Activated CD4-positive, alpha-beta T cell treated with anti-CD3 and anti-CD28 coated beads for 36 hours (primary cell): ENCODE measurements around the gene CLEC4G. TPM values are rescaled to one million over a fixed set of nuclear protein-coding genes. Genes with fewer than 3 reads are reported as not detected.
A peak's percentile ranks its signal among the peaks of the same experiment; 100 is the strongest.

ENCODE experiments used
- ATAC-seq: fragments of 200-7000 bp; cut with Tn5 transposase; one replicate; pipeline ENCODE4 v1.10.0; 2021; ENCODE audit warnings: mild to moderate bottlenecking, moderate library complexity
- CTCF ChIA-PET: fragments of 350-600 bp; sonication (Branson Sonifier 250); formaldehyde crosslinking; loops from one replicate; lab custom pipeline; 2021; ENCODE audit warnings: antibody characterized with exemption; lab: Charles Lee
- POLR2A ChIA-PET: fragments of 350-600 bp; sonication (Branson Sonifier 250); formaldehyde crosslinking; loops from one replicate; lab custom pipeline; 2021; ENCODE audit warnings: antibody characterized with exemption, inconsistent platforms; lab: Charles Lee
- DNase-seq: peaks from one replicate; pipeline ENCODE4 v3.0.0-alpha.2; 2020
- H3K27ac Mint-ChIP-seq: one replicate; pipeline ENCODE4 v1.8.0; 2021; ENCODE audit warnings: mixed read lengths
- H3K27me3 Mint-ChIP-seq: one replicate; pipeline ENCODE4 v1.8.0; 2021; ENCODE audit warnings: mixed read lengths
- H3K36me3 Mint-ChIP-seq: one replicate; pipeline ENCODE4 v1.8.0; 2021; ENCODE audit warnings: low read depth, mixed read lengths
- H3K4me1 Mint-ChIP-seq: one replicate; pipeline ENCODE4 v1.8.0; 2021; ENCODE audit warnings: mixed read lengths
- H3K4me3 Mint-ChIP-seq: one replicate; pipeline ENCODE4 v1.8.0; 2021; ENCODE audit warnings: mild to moderate bottlenecking, moderate library complexity, mixed read lengths
- H3K9me3 Mint-ChIP-seq: one replicate; pipeline ENCODE4 v1.8.0; 2021; ENCODE audit warnings: low read depth, mixed read lengths
- intact Hi-C, 2 experiments: fragments of 100-400 bp; cut with DNase I in 1 of 2; cut with micrococcal nuclease in 1 of 2; formaldehyde crosslinking; loops; one replicate each; pipeline versions ENCODE4 v1.14.2 to v1.15.1; 2022 to 2024; cut with DNase I, micrococcal nuclease
- total RNA-seq, 2 experiments: library from RNA; stranded (reverse); gene quantifications; one replicate each; pipeline ENCODE4 v1.2.3, GENCODE V29; 2021

CLEC4G gene, protein sequence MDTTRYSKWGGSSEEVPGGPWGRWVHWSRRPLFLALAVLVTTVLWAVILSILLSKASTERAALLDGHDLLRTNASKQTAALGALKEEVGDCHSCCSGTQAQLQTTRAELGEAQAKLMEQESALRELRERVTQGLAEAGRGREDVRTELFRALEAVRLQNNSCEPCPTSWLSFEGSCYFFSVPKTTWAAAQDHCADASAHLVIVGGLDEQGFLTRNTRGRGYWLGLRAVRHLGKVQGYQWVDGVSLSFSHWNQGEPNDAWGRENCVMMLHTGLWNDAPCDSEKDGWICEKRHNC
- not detected for total RNA-seq

DNA sequence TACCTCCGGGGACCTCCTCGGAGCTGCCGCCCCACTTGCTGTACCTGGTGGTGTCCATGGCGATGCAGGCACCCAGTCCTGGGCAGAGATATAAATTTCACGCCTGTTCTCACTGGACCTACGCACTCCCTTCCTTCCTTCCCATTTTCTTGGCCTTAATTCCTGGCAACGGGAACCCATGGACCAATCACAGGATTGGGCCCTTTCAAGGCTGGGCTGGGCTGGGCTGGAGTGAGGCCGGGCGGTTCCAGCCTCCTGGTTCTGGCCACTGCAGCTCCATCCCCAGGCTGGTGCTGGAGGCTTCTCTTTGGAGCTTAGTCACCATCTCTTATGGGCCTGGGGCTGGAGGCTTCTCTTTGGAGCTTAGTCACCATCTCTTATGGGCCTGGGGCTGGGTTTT, at the start of gene CLEC4G:
TSS of gene CLEC4G (minus strand) at position 66 of the 400 bp plus-strand sequence. CDS start at position 58, 8 bp downstream.
- ChIA-PET CTCF (no interaction called here), POLR2A (no interaction called here)
- intact Hi-C loops = no loop called here
- H3K27me3 Mint-ChIP-seq = peaks cover 55% of the 10 kb centered on the region
- H3K4me3 Mint-ChIP-seq = no peak within 1 kb of the TSS
- H3K4me1 Mint-ChIP-seq = peaks cover 11% of the 10 kb centered on the region
- no peak within 1 kb of the TSS for H3K27ac Mint-ChIP-seq
- ATAC-seq (no peak), DNase-seq (no peak)
- H3K36me3 Mint-ChIP-seq = no peaks in the 10 kb centered on the region
- no peaks in the 10 kb centered on the region for H3K9me3 Mint-ChIP-seq

DNA sequence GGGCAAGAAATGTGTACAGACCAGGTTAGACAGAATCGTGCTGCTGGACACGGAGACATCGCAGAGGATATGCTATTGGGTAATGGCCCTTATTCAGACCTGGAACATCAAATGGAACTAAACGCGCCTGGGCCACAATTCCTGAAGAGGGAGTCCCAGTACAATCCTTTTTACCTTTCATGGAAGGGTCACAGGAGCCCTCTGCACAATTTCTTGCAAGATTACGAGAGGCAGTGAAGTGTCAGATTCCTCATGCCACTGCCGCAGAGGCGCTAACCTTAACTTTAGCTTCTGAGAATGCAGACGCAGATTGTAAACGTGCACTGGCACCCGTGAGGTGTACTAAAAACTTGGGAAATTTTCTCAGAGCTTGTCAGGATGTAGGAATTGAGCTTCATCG, 49.2 kb upstream of the CLEC4G start:
- Mint-ChIP-seq H3K27ac (no peak overlapping the region), H3K4me1 (peaks cover 3% of the 10 kb centered on the region), H3K9me3 (no peaks in the 10 kb centered on the region), H3K36me3 (no peaks in the 10 kb centered on the region), H3K27me3 (peaks cover 43% of the 10 kb centered on the region), H3K4me3 (no peak overlapping the region)
- DNase-seq (no peak), ATAC-seq (no peak)
- CTCF ChIA-PET = interaction anchor here (1.3 kb wide), 1 partner anchor 19 kb away, joined by 3 read pairs; no protein-coding TSS in a partner anchor
- POLR2A ChIA-PET = no interaction called here
- intact Hi-C loops = no loop called here

DNA sequence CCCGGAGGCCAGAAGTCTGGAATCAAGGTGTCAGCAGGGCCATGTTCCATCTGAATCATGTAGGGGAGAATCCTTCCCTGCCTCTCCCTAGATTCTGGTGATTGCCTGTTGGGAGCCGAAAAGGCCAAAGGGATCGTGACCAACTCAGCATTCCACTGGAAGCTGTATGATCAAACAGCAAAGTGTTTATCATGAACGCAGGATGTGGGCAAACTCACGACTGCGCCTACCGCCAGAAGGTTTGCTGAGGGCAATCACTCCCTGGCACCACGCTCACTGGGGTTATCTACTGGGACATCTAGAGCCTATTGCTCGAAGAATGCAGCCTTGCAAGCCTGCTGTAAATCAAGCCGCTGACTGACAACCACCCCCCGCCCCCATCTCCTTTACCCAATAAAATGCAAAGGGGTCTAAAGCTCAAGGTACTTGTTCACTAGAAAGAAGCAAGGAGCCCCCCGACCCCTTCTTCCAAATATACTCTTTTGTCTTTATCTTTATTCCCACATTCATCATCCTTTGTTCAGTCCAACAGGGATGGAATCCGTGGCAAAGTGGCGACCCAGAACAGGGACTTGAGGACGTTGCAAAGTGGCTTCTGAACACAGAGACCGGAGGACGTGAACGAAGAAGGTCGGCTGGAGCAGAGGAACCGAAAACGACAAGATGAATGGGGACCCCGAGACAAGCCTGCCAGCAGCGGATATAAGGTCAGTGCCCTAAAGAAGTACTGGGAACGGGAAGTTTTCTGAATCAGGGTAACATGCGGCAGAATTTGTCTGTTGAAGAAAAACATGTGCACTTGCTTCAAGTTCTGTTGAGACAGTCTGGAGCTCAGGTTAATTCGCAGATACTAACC, 47.9 kb upstream of the CLEC4G start:
- no peaks in the 10 kb centered on the region for H3K36me3 Mint-ChIP-seq
- ChIA-PET CTCF (interaction anchor here (0.6 kb wide), 1 partner anchor 12 kb away, joined by 3 read pairs; no protein-coding TSS in a partner anchor), POLR2A (no interaction called here)

DNA sequence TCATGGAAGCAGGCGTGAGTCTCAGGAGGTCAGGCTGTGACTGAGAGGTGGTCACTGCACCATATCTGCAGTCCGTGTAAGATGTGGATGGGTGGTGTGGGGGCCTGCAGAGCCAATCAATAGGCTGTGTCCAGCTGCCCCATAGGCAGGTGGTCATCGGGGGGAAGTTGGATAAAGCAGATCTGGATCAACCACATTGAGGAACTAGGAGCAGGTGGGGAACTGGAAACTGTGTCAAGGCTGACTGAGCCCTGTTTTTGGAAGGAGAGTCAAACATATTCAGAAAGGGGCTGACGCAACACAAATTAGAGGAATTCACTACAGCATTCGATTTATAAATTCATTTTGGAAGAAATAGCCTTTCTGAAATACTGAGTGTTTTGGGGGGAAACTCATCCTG, 46.2 kb upstream of the CLEC4G start:
- Mint-ChIP-seq H3K4me1 (peaks cover 6% of the 10 kb centered on the region), H3K27me3 (peaks cover 30% of the 10 kb centered on the region), H3K9me3 (no peaks in the 10 kb centered on the region), H3K4me3 (no peak overlapping the region), H3K27ac (no peak overlapping the region), H3K36me3 (no peaks in the 10 kb centered on the region)
- ATAC-seq = no peak
- intact Hi-C loops = no loop called here
- no peak for DNase-seq
- ChIA-PET CTCF (no interaction called here), POLR2A (no interaction called here)

More for the DNA sequence above, 47.9 kb upstream of the CLEC4G start:
- intact Hi-C loops = no loop called here
- Mint-ChIP-seq H3K4me1 (peaks cover 3% of the 10 kb centered on the region), H3K27me3 (peaks cover 44% of the 10 kb centered on the region), H3K9me3 (no peaks in the 10 kb centered on the region), H3K4me3 (no peak overlapping the region), H3K27ac (no peak overlapping the region)
- ATAC-seq = no peak
- no peak for DNase-seq

DNA sequence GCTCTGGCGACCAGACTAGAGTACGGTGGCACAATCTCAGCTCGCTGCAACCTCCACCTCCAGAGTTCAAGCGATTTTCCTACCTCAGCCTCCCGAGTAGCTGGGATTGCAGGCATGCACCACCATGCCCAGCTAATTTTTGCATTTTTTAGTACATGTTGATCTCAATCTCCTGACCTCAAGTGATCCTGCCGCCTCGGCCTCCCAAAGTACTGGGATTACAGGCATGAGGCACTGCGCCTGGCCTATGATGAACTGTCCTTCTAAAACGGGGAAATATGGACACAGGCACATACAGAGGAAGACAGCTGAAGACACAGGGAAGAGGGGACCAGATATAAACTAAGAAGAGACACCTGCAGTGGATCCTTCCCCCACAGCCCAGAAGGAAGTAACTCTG, 43.9 kb upstream of the CLEC4G start:
- ATAC-seq (no peak), DNase-seq (no peak)
- H3K9me3 Mint-ChIP-seq = no peaks in the 10 kb centered on the region
- H3K36me3 Mint-ChIP-seq = no peaks in the 10 kb centered on the region
- H3K27me3 Mint-ChIP-seq = peaks cover 25% of the 10 kb centered on the region
- CTCF ChIA-PET = interaction anchor here (0.6 to 0.7 kb wide), 4 partner anchors 18 to 209 kb away, joined by 3 read pairs; no protein-coding TSS in a partner anchor
- POLR2A ChIA-PET = interaction anchor here (0.6 kb wide), 1 partner anchor 63 kb away, joined by 4 read pairs; no protein-coding TSS in a partner anchor
- H3K4me1 Mint-ChIP-seq = peaks cover 27% of the 10 kb centered on the region
- no peak overlapping the region for H3K27ac Mint-ChIP-seq
- H3K4me3 Mint-ChIP-seq = no peak overlapping the region
- intact Hi-C loops = no loop called here

DNA sequence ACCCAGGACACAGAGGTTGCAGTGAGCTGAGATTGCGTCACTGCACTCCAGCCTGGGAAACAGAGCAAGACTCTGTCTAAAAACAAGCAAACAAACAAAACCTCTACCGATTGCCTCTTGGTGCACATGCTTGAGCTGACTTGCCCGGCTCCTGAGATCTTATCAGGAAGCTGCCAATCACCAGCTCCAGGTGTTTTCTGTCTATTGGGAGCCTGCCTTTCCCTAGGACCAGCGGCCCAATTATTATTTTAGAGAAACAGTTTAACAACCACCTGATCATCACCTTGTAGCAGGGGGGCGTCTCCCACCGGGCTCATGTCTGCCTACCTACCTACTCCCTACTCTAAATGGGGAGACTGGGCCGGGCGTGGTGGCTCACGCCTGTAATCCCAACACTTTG, 41.9 kb upstream of the CLEC4G start:
- Mint-ChIP-seq H3K4me3 (no peak overlapping the region), H3K4me1 (peaks cover 27% of the 10 kb centered on the region), H3K27me3 (peaks cover 29% of the 10 kb centered on the region), H3K9me3 (no peaks in the 10 kb centered on the region), H3K27ac (no peak overlapping the region), H3K36me3 (no peaks in the 10 kb centered on the region)
- intact Hi-C loops = loop anchor here (2.0 to 5.0 kb wide), 3 partner anchors 37 to 281 kb away; no protein-coding TSS in a partner anchor
- CTCF ChIA-PET = interaction anchor here (1.3 kb wide), 1 partner anchor 480 kb away, joined by 3 read pairs; no protein-coding TSS in a partner anchor
- POLR2A ChIA-PET = no interaction called here
- no peak for ATAC-seq
- no peak for DNase-seq

DNA sequence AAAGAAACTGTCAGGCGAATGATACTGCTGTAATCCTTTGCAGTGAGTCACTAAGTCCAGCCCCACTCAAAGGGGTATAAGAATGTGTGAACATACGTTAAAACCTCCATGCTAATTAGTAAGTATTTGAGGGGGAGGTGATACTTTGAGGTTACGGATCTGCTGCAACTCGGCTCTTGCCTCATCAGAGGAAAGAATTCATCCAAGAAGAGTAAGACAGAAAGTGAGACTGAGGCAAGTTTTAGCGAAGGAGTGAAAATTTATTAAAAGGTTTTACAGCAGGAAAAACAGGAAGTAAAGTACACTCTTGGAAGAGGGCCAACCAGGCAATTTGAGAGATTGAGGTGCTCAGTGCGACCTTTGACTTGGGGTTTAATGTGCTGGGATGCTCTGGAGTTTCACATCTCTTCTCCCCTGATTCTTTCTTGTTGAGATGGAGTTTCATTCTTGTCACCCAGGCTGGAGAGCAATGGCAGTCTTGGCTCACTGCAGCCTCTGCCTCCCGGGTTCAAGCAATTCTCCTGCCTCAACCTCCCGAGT, 40.9 kb upstream of the CLEC4G start:
- Mint-ChIP-seq H3K36me3 (no peaks in the 10 kb centered on the region), H3K4me1 (peaks cover 27% of the 10 kb centered on the region), H3K4me3 (peak overlapping the region; percentile 13), H3K9me3 (no peaks in the 10 kb centered on the region), H3K27me3 (peaks cover 31% of the 10 kb centered on the region), H3K27ac (peak overlapping the region; percentile 85)
- peak; percentile 97 for ATAC-seq
- ChIA-PET POLR2A (no interaction called here), CTCF (interaction anchor here (0.6 to 1.3 kb wide), 2 partner anchors 23 to 75 kb away, joined by 3 to 5 read pairs; no protein-coding TSS in a partner anchor)
- intact Hi-C loops = loop anchor here (1.0 to 5.0 kb wide), 7 partner anchors 22 to 280 kb away; no protein-coding TSS in a partner anchor
- DNase-seq = peak; percentile 64

DNA sequence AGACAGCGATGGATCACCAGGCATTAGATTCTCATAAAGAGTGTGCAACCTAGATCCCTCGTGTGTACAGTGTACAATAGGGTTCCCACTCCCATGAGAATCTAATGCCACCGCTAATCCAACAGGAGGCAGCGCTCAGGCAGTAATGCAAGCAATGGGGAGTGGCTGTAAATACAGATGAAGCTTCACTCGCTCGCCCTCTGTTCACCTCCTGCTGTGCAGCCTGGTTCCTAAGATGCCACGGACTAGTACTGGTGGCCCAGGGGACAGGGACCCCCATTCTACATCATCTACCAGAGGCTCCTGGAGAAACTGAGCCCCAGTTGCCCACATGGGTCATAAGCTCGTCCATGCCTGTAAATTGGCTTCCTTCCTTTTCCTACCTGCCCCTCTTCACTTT, 39.2 kb upstream of the CLEC4G start:
- Mint-ChIP-seq H3K4me3 (no peak overlapping the region), H3K27ac (peak overlapping the region; percentile 48), H3K27me3 (peaks cover 34% of the 10 kb centered on the region), H3K9me3 (no peaks in the 10 kb centered on the region), H3K4me1 (peaks cover 27% of the 10 kb centered on the region), H3K36me3 (no peaks in the 10 kb centered on the region)
- ChIA-PET POLR2A (no interaction called here), CTCF (interaction anchor here (0.6 to 1.3 kb wide), 3 partner anchors 8 to 239 kb away, joined by 3 to 5 read pairs (median 3); partner anchors contain the start of genes CLEC4M and TRAPPC5)
- ATAC-seq = no peak
- intact Hi-C loops = loop anchor here in 1 of 2 experiments (5.0 kb wide), 1 partner anchor 34 kb away; no protein-coding TSS in a partner anchor
- no peak for DNase-seq

DNA sequence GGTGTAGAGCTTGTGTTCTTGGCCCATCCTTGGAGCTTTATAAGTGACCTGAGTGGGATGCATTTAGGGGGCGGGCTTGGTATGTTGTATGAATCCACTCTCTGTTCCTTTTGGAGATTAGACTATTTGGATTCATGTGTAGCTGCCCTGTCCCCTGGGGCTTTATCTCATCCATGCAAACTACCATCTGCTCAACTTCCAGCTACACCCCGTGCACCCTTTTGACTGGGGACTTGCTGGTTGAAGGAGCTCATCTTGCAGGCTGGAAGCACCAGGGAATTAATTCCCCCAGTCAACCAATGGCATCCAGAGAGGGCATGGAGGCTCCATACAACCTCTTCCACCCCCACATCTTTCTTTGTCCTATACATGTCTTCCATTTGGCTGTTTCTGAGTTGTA, 37.3 kb upstream of the CLEC4G start:
- no peak for ATAC-seq
- no peak overlapping the region for H3K27ac Mint-ChIP-seq

DNA sequence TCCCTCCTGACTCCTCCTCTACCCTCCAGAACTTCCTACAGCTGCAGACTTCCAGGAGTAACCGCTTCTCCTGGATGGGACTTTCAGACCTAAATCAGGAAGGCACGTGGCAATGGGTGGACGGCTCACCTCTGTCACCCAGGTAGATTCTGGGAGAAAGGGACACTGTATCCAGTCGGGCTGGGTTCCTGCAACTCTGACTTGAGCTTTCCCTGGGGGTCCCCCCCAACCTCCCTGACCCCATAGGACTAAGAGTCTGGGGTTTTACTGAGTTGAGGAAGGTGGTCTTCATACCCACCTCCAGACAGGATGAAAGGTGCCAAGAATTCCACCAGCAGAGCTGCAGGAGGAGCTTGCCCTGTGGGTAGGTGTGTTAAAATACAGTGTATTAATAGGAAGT, 35.6 kb upstream of the CLEC4G start:
- Mint-ChIP-seq H3K27ac (no peak overlapping the region), H3K36me3 (no peaks in the 10 kb centered on the region), H3K27me3 (peaks cover 39% of the 10 kb centered on the region), H3K4me3 (no peak overlapping the region), H3K4me1 (peaks cover 21% of the 10 kb centered on the region), H3K9me3 (no peaks in the 10 kb centered on the region)
- no peak for DNase-seq
- ChIA-PET CTCF (interaction anchor here (0.7 kb wide), 1 partner anchor 12 kb away, joined by 3 read pairs; no protein-coding TSS in a partner anchor), POLR2A (no interaction called here)
- intact Hi-C loops = no loop called here
- ATAC-seq = no peak

More for the DNA sequence above, 37.3 kb upstream of the CLEC4G start:
- POLR2A ChIA-PET = no interaction called here
- H3K9me3 Mint-ChIP-seq = no peaks in the 10 kb centered on the region
- H3K4me3 Mint-ChIP-seq = no peak overlapping the region
- CTCF ChIA-PET = no interaction called here
- H3K36me3 Mint-ChIP-seq = no peaks in the 10 kb centered on the region
- H3K4me1 Mint-ChIP-seq = peaks cover 27% of the 10 kb centered on the region
- intact Hi-C loops = no loop called here
- no peak for DNase-seq
- H3K27me3 Mint-ChIP-seq = peaks cover 28% of the 10 kb centered on the region

DNA sequence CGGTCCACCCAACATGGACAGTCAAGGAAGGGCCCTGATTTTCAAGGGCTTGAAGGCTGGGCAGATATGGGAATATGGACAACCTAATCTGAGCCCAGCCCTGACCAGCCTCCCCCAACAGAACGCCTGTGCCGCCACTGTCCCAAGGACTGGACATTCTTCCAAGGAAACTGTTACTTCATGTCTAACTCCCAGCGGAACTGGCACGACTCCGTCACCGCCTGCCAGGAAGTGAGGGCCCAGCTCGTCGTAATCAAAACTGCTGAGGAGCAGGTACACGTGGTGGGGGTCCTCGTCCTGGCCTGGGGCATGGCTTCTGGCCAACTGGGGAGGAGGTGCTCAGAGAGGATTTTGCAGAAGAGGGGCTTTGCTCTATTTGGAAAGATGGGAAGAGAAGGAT, 34.6 kb upstream of the CLEC4G start:
- no peaks in the 10 kb centered on the region for H3K36me3 Mint-ChIP-seq
- H3K4me1 Mint-ChIP-seq = peaks cover 11% of the 10 kb centered on the region
- peaks cover 2% of the 10 kb centered on the region for H3K9me3 Mint-ChIP-seq
- H3K4me3 Mint-ChIP-seq = no peak overlapping the region
- no peak for DNase-seq
- peaks cover 40% of the 10 kb centered on the region for H3K27me3 Mint-ChIP-seq
- CTCF ChIA-PET = no interaction called here
- H3K27ac Mint-ChIP-seq = no peak overlapping the region
- ATAC-seq = no peak
- intact Hi-C loops = no loop called here
- POLR2A ChIA-PET = no interaction called here
